ENCODE results near the gene MED17.
"Not testable (repeated sequence)": the region's sequence is repeated elsewhere in the genome, so short reads cannot be mapped to it uniquely, and the experiment has no call there.

MED17 gene

GRCh38 chr11:93773601-93774200 is 10.4 kb upstream of the MED17 start:
- TF ChIP-seq L3MBTL2 (conservative IDR thresholded peaks at IDR 0.05) (no peak), ELF4 (IDR thresholded peaks at IDR 0.05) (no peak), TARDBP (IDR thresholded peaks at IDR 0.05) (no peak), CTBP1 (IDR thresholded peaks at IDR 0.05; ENCODE audit: borderline replicate concordance) (no peak), NFRKB (IDR thresholded peaks at IDR 0.05) (no peak), FOXM1 (IDR thresholded peaks at IDR 0.05; ENCODE audit: borderline replicate concordance) (no peak), FOXK2 (IDR thresholded peaks at IDR 0.05) (no peak), BHLHE40 (IDR thresholded peaks at IDR 0.05; ENCODE audit: borderline replicate concordance) (no peak), SUZ12 (IDR thresholded peaks at IDR 0.05) (no peak), HDGF (IDR thresholded peaks at IDR 0.05; ENCODE audit: borderline replicate concordance) (no peak), ZNF384 (IDR thresholded peaks at IDR 0.05) (no peak), LEF1 (IDR thresholded peaks at IDR 0.05; ENCODE audit: borderline replicate concordance) (no peak), FOXA1 (IDR thresholded peaks at IDR 0.05) (no peak), ARNT (IDR thresholded peaks at IDR 0.05) (no peak), SP1 (IDR thresholded peaks at IDR 0.05) (no peak)
- TF ChIP-seq, protein P1, sequence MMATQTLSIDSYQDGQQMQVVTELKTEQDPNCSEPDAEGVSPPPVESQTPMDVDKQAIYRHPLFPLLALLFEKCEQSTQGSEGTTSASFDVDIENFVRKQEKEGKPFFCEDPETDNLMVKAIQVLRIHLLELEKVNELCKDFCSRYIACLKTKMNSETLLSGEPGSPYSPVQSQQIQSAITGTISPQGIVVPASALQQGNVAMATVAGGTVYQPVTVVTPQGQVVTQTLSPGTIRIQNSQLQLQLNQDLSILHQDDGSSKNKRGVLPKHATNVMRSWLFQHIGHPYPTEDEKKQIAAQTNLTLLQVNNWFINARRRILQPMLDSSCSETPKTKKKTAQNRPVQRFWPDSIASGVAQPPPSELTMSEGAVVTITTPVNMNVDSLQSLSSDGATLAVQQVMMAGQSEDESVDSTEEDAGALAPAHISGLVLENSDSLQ (IDR thresholded peaks at IDR 0.05): no peak
- CTCF ChIA-PET: no interaction called here
- POLR2A ChIA-PET: interaction anchor here (2.8 kb wide), 1 partner anchor 10 kb away, joined by 19 read pairs; the partner anchor contains the start of gene MED17
- DNase-seq (ENCODE audit: extremely low spot score): no peak

DNA sequence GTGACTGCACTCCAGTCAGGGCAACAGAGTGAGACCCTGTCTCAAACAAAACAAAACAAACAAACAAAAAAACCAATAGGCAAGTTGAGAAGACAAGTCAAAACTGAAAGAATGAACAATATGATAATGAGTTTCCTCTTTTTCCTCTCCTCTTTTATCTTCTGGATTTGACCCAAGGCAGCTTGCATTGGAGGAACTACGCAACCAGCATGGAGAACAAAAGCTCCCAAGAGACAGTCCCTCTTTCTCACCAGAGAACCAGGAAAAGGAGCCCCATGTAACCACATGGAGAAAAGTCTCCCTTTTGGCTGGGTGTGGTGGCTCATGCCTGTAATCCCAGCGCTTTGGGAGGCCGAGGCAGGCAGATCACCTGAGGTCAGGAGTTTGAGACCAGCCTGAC is 9.5 kb upstream of the MED17 start:
- POLR2A ChIA-PET: interaction anchor here (1.5 to 2.1 kb wide), 2 partner anchors 10 to 33 kb away, joined by 3 to 7 read pairs; partner anchors contain the start of genes C11orf54, MED17 and TAF1D
- CTCF ChIA-PET; DNase-seq (ENCODE audit: extremely low spot score): not testable (repeated sequence)

DNA sequence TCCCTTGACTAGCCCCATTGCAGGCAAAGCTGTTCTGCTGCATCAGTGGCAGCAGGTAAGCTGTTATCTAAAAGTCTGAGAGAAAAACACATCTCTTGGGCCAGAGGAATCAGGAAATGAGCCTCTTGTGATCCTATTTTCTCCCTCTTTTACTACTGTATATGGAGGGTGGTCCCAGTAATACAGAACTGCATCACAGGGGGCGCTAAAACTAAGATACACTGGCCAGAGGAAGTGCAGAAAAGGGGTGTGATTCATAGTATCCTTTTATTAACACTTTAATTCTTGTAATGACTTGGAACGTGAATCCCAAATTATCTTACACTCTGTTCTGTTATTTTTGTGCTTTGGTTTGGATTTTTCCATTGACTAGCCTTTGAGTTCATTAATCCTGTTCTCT is 8.8 kb upstream of the MED17 start:
- CTCF ChIA-PET: interaction anchor here (0.6 kb wide), 1 partner anchor 1190 kb away, joined by 4 read pairs; no protein-coding TSS in a partner anchor
- POLR2A ChIA-PET: interaction anchor here (1.5 to 2.1 kb wide), 2 partner anchors 9 to 34 kb away, joined by 3 to 7 read pairs; partner anchors contain the start of genes C11orf54, MED17 and TAF1D
- peak; percentile 27 for DNase-seq (ENCODE audit: extremely low spot score)
- TF ChIP-seq CTBP1 (IDR thresholded peaks at IDR 0.05; ENCODE audit: borderline replicate concordance) (no peak), NFRKB (IDR thresholded peaks at IDR 0.05) (no peak), ELF4 (IDR thresholded peaks at IDR 0.05) (no peak), LEF1 (IDR thresholded peaks at IDR 0.05; ENCODE audit: borderline replicate concordance) (no peak), L3MBTL2 (conservative IDR thresholded peaks at IDR 0.05) (no peak), SUZ12 (IDR thresholded peaks at IDR 0.05) (no peak), HDGF (IDR thresholded peaks at IDR 0.05; ENCODE audit: borderline replicate concordance) (no peak), ZNF384 (IDR thresholded peaks at IDR 0.05) (no peak), FOXA1 (IDR thresholded peaks at IDR 0.05) (no peak), ARNT (IDR thresholded peaks at IDR 0.05) (no peak), BHLHE40 (IDR thresholded peaks at IDR 0.05; ENCODE audit: borderline replicate concordance) (no peak), FOXK2 (IDR thresholded peaks at IDR 0.05) (no peak), TARDBP (IDR thresholded peaks at IDR 0.05) (no peak), FOXM1 (IDR thresholded peaks at IDR 0.05; ENCODE audit: borderline replicate concordance) (no peak), SP1 (IDR thresholded peaks at IDR 0.05) (no peak)
- TF ChIP-seq, protein P1 (IDR thresholded peaks at IDR 0.05): no peak

GRCh38 chr11:93783362-93783761 is 720 bp upstream of the MED17 start:
- CTCF ChIA-PET: no interaction called here
- POLR2A ChIA-PET: interaction anchor here (0.9 to 5.9 kb wide), 10 partner anchors 11 to 585 kb away, joined by 3 to 119 read pairs (median 4); partner anchors contain the start of genes C11orf54 and TAF1D

DNA sequence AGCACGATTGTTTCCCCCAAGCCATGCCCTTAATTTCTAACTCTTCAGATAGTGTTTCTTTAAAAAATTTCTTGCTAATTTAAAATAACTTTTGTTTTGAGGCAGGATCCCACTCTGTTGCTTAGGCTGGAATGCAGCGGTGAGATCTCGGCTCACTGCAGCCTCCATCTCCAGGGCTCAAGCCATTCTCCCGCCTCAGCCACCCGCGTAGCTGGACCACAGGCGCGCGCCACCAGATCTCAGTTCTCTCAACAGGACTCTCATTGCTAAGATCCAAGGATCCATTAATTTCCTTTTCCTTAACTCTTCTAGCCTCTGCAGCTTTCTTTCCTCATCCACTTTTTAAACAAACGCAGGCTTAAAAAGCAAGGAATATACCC is 327 bp upstream of the MED17 start:
- POLR2A ChIA-PET: interaction anchor here (0.7 to 5.9 kb wide), 30 partner anchors 8 to 1419 kb away, joined by 3 to 119 read pairs (median 4); partner anchors contain the start of genes C11orf54, CEP295, PANX1 and TAF1D
- no peak for DNase-seq (ENCODE audit: extremely low spot score)
- TF ChIP-seq FOXK2 (IDR thresholded peaks at IDR 0.05) (no peak), L3MBTL2 (conservative IDR thresholded peaks at IDR 0.05) (peak; percentile 83)
- CTCF ChIA-PET: interaction anchor here (0.6 to 0.9 kb wide), 2 partner anchors 11 to 48 kb away, joined by 3 read pairs; no protein-coding TSS in a partner anchor

More at GRCh38 chr11:93783362-93783761, 720 bp upstream of the MED17 start:
- TF ChIP-seq CTBP1 (IDR thresholded peaks at IDR 0.05; ENCODE audit: borderline replicate concordance) (no peak), ZNF384 (IDR thresholded peaks at IDR 0.05) (no peak), ELF4 (IDR thresholded peaks at IDR 0.05) (no peak), FOXM1 (IDR thresholded peaks at IDR 0.05; ENCODE audit: borderline replicate concordance) (no peak), NFRKB (IDR thresholded peaks at IDR 0.05) (no peak), HDGF (IDR thresholded peaks at IDR 0.05; ENCODE audit: borderline replicate concordance) (no peak), TARDBP (IDR thresholded peaks at IDR 0.05) (no peak), LEF1 (IDR thresholded peaks at IDR 0.05; ENCODE audit: borderline replicate concordance) (no peak), FOXK2 (IDR thresholded peaks at IDR 0.05) (no peak), FOXA1 (IDR thresholded peaks at IDR 0.05) (no peak), BHLHE40 (IDR thresholded peaks at IDR 0.05; ENCODE audit: borderline replicate concordance) (no peak)
- no peak for DNase-seq (ENCODE audit: extremely low spot score)

DNA sequence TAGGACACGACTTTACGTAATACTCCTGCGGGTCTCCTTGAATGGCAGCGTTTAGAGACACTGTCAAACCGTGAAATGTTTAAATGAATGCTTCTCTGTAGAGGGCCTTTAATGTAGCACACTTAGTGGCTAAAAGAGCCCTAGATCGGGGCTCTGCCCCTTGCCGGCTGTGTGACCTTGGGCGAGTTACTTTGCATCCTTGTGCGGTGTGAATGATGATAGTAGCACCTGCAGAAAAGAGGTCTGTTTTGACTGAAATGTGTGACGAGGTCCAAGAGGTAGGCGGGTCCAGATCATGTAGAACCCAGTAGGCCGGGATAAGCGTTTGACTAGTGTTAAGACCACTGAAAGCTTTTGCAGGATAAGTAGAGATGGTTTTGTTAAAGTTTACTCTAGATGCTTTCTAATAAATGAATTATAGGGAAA is 866 bp downstream of the MED17 start:
- POLR2A ChIA-PET: interaction anchor here (0.7 to 5.9 kb wide), 2 partner anchors 14 to 45 kb away, joined by 3 to 119 read pairs; partner anchors contain the start of genes C11orf54 and TAF1D
- CTCF ChIA-PET: no interaction called here
- DNase-seq (ENCODE audit: extremely low spot score): no peak
- TF ChIP-seq BHLHE40 (IDR thresholded peaks at IDR 0.05; ENCODE audit: borderline replicate concordance) (no peak), FOXK2 (IDR thresholded peaks at IDR 0.05) (no peak), TARDBP (IDR thresholded peaks at IDR 0.05) (no peak), CTBP1 (IDR thresholded peaks at IDR 0.05; ENCODE audit: borderline replicate concordance) (no peak), LEF1 (IDR thresholded peaks at IDR 0.05; ENCODE audit: borderline replicate concordance) (no peak), ARNT (IDR thresholded peaks at IDR 0.05) (no peak), ZNF384 (IDR thresholded peaks at IDR 0.05) (no peak), SP1 (IDR thresholded peaks at IDR 0.05) (no peak), L3MBTL2 (conservative IDR thresholded peaks at IDR 0.05) (no peak), ELF4 (IDR thresholded peaks at IDR 0.05) (no peak), HDGF (IDR thresholded peaks at IDR 0.05; ENCODE audit: borderline replicate concordance) (no peak), FOXM1 (IDR thresholded peaks at IDR 0.05; ENCODE audit: borderline replicate concordance) (no peak), NFRKB (IDR thresholded peaks at IDR 0.05) (no peak), FOXA1 (IDR thresholded peaks at IDR 0.05) (no peak)
- TF ChIP-seq, protein P1 (IDR thresholded peaks at IDR 0.05): no peak
